HG03108 (cell line): Measurements from ENCODE around the gene KRT80.

Source experiments
- ATAC-seq: cut with Tn5 transposase; IDR thresholded peaks from one replicate; pipeline ENCODE4 v1.9.1; 2021; ENCODE audit warnings: moderate library complexity; ENCODE audit not compliant: unreplicated experiment

The KRT80 gene

DNA sequence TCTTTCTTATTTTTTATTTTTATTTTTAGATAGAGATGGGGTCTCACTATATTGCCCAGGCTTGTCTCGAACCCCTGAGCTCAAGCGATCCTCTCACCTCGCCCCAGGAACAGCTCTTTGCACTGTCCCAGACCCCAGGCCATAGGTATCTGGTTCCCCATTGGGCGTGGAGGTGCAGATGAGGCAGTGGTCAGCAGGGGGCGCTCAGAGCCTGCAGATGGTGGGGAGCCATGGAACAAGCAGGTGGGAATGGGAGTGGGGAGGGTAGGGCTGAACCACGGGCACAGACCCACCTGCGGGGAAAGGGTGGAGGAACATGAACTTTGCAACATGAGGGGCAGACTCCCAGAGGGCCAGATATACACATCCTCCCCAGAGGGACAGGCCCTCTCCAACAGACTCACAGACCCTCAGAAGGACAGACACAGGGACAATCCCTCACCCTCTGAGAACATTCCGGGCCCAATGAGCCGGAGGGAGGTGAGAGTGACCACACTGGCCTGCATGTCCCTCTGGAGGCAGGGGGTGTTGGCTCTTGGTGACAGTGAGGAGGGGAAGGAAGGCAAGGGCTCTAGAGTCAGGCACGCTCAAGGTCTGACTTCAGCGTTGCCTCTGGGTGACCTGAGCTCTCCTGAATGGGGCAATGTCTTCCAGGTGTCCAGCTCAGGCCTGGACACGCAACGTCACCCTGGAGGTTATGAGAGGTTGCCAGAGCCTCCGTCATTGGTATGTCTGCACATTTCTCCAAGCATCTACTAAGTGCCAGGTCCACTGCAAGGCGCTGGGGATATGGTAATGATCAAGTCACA, 34.9 kb downstream of the KRT80 start:
- no peak for ATAC-seq

DNA sequence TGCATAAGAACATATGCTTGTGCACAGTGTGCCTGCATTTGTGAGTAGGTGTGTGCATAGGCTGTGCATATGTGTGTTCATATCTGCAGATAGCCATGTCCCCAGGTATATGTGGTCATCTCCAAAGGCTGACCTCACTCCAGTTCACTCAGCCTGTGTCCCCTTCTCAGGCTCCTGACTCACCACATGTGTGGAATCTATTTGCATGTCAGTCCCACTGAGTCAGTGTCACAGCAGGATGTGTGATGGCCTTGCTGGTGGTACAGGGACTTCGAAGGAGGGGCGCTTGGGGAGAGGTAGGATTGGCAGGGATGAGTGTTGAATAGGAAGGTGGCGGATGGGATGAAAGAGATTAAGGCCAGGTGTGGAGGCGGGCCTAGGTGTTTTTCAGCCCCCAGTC, 35.5 kb downstream of the KRT80 start:
- no peak for ATAC-seq

DNA sequence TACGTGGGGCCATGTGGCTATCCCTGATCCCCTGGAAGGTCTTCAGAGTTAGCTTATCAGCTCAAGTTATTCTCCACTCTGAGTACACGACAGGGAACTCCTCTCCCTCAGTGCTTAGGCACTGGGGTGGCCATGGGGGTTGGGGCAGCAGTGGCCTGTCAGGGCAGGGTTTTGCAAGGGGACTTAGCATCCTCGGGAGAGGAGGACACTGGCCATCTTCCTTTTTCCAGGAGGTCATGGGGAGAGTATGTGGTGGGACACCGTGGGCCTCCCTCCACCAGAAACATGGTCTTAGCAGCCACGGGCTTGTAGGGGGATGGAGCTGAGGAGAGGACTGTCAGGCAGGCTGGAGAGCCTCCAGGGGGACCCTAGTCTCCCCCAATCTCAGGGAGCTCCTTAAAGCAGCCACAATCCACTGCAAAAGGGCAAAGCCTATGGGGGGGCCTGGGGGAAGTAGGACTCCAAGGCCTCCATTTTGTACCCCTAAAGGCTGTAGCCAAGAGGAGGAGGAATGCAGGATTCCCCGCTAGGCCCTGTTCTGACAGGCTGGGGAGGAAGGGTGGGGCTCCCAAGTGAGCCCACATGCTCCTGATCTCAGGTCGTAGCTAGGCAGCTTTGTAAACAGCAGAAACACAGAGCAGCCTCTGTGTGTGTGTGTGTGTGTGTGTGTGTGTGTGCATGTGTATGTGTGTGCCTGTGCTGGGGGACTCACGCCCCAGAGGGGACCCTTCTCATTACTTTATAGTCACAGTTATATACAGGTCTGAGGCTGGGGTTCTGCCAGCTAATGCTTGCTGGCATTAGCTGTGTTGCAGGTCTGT, 36.6 kb downstream of the KRT80 start:
- ATAC-seq, result no peak

DNA sequence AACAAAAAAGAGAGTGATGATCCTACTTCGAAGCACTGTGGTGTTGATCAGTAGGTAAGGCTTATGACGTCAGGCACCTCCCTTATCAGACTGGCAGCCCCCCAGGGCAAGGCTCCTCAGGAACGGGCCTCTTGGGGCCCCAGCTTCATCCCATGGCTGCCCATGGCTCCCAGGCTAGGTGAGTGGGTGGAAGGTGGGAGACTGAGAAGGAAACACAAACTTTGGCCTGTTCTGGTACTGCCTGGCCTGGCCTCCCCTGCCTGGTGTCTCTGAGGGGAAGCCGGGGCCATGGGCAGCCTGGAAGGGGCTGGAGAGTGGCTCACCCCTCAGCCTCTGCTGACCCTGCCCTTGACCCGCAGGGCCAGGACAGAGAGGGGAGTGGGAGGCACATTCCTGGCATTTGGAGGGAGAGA, 38.9 kb downstream of the KRT80 start:
- ATAC-seq, result no peak

DNA sequence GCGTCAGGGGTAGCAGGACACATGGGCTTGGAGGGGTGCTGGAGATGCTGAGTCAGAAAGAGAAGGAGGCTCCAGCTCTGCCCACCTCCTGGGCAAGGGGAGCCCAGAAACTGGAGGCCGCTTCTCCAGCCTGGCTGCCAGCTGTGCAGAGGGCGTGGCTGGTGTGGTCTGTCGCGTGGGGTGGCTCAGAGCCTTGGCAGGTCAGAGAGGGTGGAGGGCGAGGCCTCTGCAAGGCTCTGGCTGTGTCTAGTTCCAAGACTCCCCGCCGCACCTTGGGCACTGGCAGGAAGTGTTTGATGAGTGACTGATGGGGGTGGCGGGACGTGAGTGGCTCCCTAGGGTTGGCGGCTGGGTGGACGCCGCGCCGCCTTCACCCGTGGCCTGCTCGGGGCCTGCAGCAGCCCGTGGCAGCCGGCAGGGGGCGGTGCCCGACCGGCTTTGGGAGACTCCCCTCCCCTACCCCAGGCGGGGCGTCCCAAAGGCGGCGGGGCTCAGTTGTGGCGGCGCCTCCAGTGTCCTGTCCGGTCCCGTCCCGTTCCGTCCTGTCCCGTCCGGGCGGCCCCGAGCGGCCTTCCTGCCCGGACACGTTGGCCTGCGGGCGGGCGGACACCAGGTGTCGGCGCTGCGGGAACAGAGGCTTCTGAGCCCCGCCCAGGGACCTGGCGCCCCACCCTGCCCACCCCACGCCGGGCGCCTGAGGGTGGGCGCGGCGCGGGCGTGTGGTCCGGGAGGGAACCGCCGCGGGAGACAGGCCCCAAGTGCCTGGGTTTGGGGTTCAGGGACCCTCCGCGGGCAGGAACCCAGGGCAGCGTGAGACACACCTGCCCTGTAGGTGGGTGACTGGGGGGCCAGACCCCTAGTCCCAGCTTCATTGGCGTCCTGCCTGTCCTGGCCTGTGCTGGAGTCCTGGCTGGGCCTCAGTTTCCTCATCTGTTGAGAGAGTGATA, 39.7 kb downstream of the KRT80 start:
- ATAC-seq, result no peak

DNA sequence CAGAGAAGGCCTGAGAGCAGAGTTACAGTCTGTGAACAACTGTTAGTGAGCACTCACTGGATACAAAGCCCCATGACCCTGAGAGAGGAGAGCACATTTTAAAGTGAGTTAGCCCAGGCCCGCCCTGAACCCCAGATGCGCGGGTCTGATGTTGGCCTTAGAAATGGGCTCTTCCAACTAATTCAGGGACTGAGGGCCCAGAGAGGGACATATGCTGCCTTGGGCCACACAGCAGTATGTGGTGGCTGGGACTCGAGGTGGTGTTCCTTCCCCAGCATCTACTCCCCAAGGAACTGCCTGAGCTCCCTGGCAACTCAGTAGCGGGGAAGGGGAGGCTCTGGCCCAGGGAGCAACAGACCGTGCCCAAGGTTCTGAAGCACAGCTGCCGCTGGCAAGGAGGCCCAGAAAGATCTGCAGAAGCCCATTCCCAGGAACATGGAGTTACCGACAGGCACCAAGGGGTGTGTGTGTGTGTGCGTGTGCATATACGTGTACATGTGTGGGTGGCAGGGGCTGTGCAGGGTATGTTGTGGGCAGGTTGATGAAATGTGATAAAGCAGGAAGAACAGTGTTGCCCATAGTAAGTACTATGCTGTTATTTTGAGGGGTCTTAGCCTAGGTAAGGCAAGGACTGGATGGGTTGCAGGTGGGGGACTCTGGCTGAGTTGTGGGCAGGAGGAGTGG, 40.5 kb downstream of the KRT80 start:
- no peak for ATAC-seq

DNA sequence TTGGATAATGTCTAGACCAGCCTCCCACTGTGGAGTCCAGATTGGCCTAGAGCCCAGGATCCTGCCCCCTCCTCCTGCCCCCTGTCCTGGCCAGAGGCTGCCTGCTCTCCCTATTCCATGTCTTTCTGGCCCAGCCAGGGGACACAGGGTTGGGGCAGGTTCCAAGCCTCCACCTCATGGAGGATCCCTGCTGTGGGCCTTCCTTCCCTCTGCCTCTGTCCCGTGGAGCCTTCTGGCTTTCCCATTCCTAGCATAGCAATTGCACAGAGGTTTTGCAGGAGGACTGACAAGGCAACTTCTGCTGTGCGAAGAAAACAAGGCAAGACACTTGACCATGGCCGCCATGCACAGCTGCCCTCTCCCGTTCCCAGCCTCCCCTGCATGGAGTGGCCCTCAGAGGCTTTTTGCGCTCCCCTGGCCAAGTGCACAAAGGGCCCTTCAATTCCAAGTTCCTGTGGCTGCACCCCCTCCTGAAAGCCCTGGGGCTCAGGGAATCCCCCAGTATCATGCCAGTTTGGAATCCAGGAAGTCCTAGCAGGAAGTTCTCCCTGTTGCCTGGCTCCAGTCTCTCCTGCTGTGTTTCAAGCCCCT, 42.1 kb downstream of the KRT80 start:
- no peak for ATAC-seq

DNA sequence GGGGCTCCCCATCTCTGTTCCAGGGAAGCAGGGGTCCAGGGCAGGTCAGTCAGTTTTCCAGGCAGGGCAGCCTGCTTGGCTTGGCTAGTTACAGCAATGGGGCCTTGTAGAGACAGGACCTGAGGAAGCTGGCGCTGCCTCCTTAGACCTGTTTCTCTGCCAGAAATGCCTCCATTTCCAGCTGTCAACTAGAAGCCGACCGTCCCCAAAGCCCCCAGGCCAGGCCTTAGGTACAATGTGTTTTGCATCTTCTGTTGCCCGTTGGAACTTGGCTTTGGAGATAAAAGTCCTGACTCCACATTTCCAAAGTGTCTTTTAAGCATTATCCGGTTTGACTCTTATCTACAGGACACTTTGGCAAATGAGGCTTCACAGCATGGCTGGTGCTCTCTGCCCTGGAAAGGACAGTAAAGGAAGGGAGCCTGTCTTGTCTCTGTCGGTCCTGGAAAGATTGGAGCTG, 42.6 kb downstream of the KRT80 start:
- no peak for ATAC-seq

DNA sequence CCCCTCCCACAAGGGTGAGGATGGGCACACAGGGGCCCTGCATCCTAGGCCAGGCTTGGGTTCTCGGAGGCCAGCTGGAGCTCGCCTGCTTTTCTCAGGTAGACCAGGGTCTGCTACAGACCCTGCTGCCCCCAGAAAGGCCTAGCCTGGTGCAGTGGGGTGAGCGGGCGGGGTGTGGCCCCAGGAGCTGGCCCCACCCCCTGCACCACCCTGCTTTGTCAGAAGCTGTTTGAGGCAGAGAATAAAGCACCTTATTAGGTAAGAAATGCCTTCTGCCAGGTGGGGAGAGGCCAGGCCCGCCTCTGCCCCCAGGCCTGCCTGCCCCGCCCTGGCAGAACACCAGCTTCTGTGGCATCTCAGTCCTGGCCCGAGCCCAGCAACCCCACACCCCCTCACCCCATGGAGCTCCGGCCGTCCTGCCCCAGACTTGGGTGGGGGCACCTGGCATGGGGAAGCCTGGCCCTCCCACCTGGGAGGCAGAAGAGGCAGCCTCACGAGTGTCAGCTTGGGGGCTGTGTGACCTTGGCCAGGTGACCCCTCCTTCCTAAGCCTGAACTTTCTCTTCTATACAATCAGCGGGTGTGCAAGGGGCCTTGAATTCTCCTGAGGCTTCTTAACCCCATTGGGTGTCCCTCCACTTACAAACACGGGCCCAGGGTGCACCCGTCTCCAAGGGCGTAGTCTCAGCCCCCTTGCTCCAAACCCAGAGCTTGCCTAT, 43.2 kb downstream of the KRT80 start:
- no peak for ATAC-seq

DNA sequence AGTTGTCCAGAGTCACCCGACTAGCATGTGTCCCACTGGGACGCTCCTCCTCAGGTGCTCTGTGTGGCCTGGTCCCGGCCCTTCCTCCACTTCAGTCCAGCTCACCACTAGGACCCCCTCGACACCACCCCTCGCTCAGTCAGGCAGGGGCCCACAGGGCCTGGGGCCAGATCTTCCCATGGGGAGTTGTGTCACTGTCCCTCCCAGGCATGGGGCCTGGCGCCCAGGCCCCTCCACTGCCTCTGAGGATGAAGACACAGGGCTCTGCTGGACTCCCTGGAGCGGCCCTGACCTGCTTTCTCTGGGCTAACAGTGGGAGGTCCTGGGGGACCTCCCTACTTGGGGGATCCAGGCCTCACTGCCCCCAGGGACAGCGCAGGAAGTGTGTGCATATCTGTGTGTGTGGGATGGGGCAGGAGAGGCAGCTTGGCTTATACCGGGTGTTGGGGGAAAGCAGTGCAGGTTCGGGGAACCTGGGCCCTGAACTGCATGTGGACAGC, 43.8 kb downstream of the KRT80 start:
- no peak for ATAC-seq

DNA sequence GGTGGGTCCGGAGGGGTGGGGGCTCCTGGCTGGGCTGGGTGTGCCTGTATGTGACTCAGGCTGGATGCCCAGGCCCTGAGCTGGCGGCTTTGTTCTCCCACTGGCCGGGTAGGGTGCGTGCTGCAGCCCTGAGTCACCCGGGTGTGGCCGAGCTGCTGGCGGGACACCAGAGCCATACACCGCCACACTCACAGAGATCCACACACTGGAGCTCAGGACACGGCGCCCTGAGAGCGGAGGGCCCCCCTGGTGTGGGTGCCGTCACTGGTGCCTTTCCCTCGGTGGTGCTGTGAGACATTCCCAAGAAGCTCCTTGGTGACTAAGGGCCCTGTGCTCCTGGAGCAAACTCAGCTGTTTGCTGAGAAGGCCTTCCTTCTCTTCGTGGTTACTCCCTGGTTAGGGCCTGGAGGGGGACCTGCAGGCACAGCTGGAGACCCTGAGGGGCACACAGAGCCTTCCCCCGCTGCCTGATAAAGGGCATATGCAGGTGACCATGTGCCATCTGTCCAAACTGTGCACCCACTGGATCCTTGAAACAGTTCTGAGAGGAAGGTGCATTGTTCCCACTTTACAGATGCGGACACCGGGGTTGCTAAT, 44.3 kb downstream of the KRT80 start:
- ATAC-seq, result no peak

DNA sequence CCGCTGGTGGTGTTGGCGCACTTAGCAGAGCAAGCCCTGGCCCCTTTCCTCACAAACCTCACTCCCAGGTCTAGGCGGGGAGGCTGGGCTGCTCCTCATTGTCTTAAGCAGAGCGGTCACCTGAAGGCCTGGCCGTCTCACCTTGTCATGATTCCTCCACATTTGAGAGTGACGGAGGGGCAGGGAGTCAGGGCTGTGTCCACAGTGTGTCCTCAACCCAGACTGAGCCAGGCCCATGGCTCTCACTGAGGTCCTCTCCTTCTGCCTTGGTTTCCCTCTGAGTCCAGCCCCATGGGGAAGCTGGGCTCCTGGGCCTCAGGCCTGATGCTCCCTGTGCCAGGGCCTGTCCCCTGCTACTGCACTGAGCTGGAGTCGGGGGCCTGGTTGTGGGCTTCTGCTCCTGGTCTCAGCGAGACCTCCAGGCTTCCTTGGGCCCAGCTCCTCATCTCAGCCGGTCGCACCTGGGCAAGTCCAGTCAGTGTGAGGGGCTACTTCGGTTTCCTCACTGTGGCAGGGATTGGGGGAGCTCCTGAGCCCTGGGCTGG, 44.9 kb downstream of the KRT80 start:
- no peak for ATAC-seq

DNA sequence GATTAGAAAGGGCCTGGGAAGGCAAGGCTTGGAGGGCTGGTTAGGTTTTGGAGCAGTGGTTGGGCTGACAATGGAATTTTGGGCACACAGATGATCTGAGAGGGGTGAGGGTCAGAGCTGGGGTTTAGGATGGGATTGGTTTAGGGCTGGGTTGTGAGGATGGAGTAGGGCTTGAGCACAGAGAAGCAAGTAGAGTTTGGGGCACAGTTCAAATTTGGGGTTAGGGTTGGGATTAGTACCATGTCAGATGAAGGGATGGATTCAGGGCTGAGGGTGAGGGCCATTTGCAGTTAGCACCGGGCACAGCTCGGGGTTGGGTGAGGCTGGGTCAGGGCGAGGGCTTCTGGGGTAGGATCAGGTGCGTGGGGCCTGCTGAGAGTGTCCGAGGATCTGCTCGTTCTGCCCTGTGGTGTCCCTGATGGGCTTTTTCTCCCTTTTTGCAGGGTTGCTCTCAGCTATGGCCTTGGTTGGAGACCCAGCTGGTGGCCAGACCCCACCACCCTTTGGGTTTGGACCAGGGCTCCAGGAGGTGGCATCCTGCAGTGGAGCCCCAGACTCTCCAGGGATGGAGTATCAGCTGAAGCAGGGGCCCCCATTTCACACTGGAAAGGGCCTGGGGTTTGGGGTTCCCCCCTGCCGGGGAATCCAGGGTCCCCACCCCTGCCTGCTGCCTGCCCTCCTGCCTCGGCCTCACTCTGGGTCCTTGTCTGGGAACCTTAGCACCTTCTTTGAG, 45.6 kb downstream of the KRT80 start:
- no peak for ATAC-seq

DNA sequence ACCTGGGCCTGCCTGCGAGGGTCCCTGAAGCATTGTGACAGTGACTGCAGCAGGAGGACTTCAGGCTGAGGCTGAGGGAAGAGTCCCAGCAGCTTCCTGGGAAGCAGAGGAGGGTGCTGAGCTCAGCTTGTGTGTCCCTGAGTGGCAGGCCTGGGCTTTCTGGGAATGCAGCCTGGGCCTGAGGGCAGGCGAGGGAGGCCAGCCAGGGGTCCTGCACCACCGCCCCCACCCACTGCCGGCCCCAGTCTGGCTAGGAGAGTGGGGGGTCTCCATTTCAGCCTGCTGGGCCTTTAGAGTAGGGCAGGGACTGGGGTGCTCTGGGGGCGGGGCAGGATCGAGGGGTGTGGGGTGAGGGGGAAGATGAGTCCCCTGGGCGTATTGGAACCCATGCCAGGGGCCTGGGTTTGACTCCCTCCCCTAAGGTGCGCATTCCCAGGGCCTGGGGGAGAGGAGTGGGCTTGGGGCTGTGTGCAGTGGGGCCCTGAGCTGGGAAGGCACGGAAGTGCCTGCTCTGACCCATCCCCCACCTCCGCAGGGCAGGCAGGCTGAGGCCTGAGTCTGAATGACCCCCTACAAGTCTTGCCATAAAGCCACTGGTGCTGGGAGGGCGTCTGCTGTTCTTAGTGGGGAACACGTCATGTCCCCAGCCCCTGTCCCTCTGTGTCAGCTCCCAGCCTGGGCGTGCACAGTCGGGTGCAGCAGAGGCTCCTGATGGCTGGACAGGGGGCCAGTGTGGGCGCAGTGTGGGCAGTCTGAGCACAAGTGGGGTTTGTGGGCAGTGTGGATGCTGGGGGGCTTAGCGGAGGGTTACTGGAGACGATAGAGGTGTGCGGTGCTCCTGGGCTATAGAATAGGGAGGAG, 46.4 kb downstream of the KRT80 start:
- ATAC-seq, result no peak

DNA sequence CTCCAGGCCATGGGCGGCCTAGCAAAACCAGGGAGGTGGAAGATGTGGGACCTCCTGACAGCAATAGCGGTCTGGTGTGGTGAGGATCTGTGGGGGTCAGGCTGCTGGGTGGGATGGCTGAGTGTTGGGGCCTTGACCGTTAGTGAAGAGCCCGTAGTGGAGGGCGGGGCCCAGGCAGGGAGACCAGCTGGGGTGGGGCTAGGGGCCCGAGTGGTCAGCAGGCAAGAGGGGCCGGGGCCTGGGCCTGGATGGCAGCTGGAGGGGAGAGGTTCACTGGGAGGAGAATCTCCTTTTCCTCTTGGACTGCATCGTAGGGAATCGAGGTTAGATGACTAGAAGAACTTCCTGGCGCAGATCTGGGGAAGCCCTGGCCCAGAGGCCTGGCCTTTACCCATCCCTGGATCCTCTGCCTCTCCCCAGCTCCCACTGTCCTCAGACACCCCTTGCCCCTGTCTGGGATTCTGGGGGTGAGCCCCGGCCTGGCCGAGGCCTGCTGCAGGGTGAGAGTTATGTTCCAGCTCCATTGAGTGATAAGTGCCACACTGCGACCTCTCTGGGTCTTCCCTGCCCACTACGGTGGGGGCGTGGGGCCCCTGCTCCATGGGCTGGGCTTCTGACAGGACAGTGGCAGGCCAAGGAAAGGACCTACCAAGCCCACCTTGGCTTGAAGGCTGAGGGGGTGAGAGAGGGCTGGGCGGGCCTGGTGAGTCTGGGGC, 47.1 kb downstream of the KRT80 start:
- ATAC-seq, result no peak

DNA sequence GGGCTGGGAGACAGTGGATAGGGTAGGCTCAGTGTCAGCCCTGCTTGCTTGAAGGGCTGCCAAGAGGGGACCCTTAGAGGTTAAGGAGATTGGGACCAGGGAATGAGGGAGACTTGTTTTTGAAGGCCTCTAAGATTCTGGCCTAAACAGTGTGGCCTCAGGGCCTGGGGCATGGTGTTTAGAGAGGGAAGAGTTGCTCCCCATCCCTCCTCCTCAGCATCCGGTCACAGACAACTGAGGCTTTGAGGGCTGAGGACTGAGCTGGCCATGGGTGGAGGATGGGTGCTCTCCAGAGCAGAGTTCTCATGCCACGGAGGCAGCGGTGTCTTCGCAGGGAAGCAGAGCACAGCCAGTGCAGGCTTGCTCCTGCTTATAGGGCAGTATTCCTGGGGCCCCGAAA, 49.4 kb downstream of the KRT80 start:
- no peak for ATAC-seq
